B cell (primary cell): ENCODE measurements around the gene TMEM163. TPM values are rescaled to one million over a fixed set of nuclear protein-coding genes. Genes with fewer than 3 reads are reported as not detected.

Source experiments
- ATAC-seq: fragments of 200-7000 bp; cut with Tn5 transposase; one replicate; pipeline ENCODE4 v1.10.0; 2021; ENCODE audit warnings: low read depth, mild to moderate bottlenecking, moderate number of reproducible peaks, moderate library complexity
- CTCF ChIA-PET: fragments of 350-600 bp; sonication (Branson Sonifier 250); formaldehyde crosslinking; loops from one replicate; lab custom pipeline; 2021; ENCODE audit warnings: antibody characterized with exemption, inconsistent platforms; lab: Charles Lee
- POLR2A ChIA-PET: fragments of 350-600 bp; sonication (Branson Sonifier 250); formaldehyde crosslinking; loops from one replicate; lab custom pipeline; 2021; ENCODE audit warnings: antibody characterized with exemption; lab: Charles Lee
- DNase-seq: peaks from one replicate; pipeline ENCODE4 v3.0.0; 2013
- H2AFZ ChIP-seq: 2 replicates; pipeline ENCODE4 v1.6.1; 2012; ENCODE audit warnings: mild to moderate bottlenecking, low read depth, low read length; ENCODE audit not compliant: insufficient read depth, poor library complexity, severe bottlenecking
- H3K27ac ChIP-seq, 2 donors: 1 replicate in 1 of 2; 2 replicates in 1 of 2; pipeline ENCODE4 v1.5.1; 2012 to 2013; ENCODE audit warnings: low read length in 2 of 2, mild to moderate bottlenecking in 2 of 2, moderate library complexity in 1 of 2
- H3K27me3 ChIP-seq, 4 experiments: fragments of 200-600 bp in 1 of 4; sonication (generic) in 1 of 4; replicated peaks in 1 of 4; 1 replicate in 2 of 4; 2 replicates in 2 of 4; pipeline versions ENCODE4 v1.6.1 to v1.7.0; 2013 to 2016; ENCODE audit warnings: low read length in 3 of 4, mild to moderate bottlenecking in 2 of 4, mixed read lengths in 1 of 4, moderate library complexity in 1 of 4; ENCODE audit not compliant: insufficient read depth in 4 of 4, control insufficient read depth in 3 of 4; ENCODE audit errors: control extremely low read depth in 1 of 4
- H3K36me3 ChIP-seq, 2 experiments: replicated peaks in 1 of 2; 1 replicate in 1 of 2; 2 replicates in 1 of 2; pipeline versions ENCODE4 v1.6.1 to v1.7.1; 2013; ENCODE audit warnings: low read length in 1 of 2; ENCODE audit not compliant: insufficient read depth in 2 of 2, control insufficient read depth in 1 of 2; ENCODE audit errors: control extremely low read depth in 1 of 2, extremely low read depth in 1 of 2
- H3K4me1 ChIP-seq, 2 donors: fragments of 200-600 bp in 1 of 2; sonication (generic) in 1 of 2; 1 replicate in 1 of 2; 2 replicates in 1 of 2; pipeline versions ENCODE4 v1.5.1 to v1.6.1; 2013 to 2017; ENCODE audit warnings: low read length in 2 of 2; ENCODE audit not compliant: control insufficient read depth in 2 of 2, insufficient read depth in 2 of 2
- H3K4me2 ChIP-seq: replicated peaks from 2 replicates; pipeline ENCODE3; 2012; ENCODE audit warnings: mild to moderate bottlenecking, low read depth, low read length; ENCODE audit not compliant: poor library complexity, severe bottlenecking
- H3K4me3 ChIP-seq, 5 experiments: fragments of 200-600 bp in 1 of 5; sonication (generic) in 1 of 5; 1 replicate in 3 of 5; 2 replicates in 2 of 5; pipeline versions ENCODE4 v1.5.1 to v1.7.0; 2011 to 2016; ENCODE audit warnings: low read length in 4 of 5, mild to moderate bottlenecking in 4 of 5, low read depth in 2 of 5, control low read depth in 1 of 5, moderate library complexity in 1 of 5; ENCODE audit not compliant: insufficient read depth in 1 of 5; ENCODE audit errors: control extremely low read depth in 1 of 5, extremely low read depth in 1 of 5
- H3K79me2 ChIP-seq: fragments of 200-600 bp; sonication (generic); one replicate; pipeline ENCODE4 v1.6.0; 2016; ENCODE audit warnings: low read length; ENCODE audit not compliant: control insufficient read depth, insufficient read depth
- H3K9ac ChIP-seq: fragments of 200-600 bp; sonication (generic); 2 replicates; pipeline ENCODE4 v1.6.1; 2017; ENCODE audit warnings: mild to moderate bottlenecking, low read length, moderate library complexity
- H3K9me3 ChIP-seq, 3 donors: one replicate each; pipeline versions ENCODE4 v1.6.1 to v1.7.1; 2013; ENCODE audit warnings: low read length in 2 of 3; ENCODE audit not compliant: control insufficient read depth in 2 of 3, insufficient read depth in 1 of 3; ENCODE audit errors: control extremely low read depth in 1 of 3
- H4K20me1 ChIP-seq: 2 replicates; pipeline ENCODE4 v1.6.0; 2012; ENCODE audit warnings: mild to moderate bottlenecking, low read length; ENCODE audit not compliant: insufficient read depth, control insufficient read depth, poor library complexity, severe bottlenecking
- H3K27ac Mint-ChIP-seq: one replicate; pipeline ENCODE4 v1.8.0; 2021; ENCODE audit warnings: mixed read lengths
- H3K27me3 Mint-ChIP-seq: one replicate; pipeline ENCODE4 v1.8.0; 2021; ENCODE audit warnings: mixed read lengths
- H3K4me1 Mint-ChIP-seq: one replicate; pipeline ENCODE4 v1.8.0; 2021; ENCODE audit warnings: mixed read lengths
- H3K4me3 Mint-ChIP-seq: one replicate; pipeline ENCODE4 v1.8.0; 2021; ENCODE audit warnings: mixed read lengths
- H3K9me3 Mint-ChIP-seq: one replicate; pipeline ENCODE4 v1.8.0; 2022; ENCODE audit warnings: mixed read lengths; ENCODE audit not compliant: insufficient read depth
- EZH2 ChIP-seq: IDR thresholded peaks from 2 replicates; pipeline ENCODE4 v1.6.1; 2012; ENCODE audit warnings: borderline replicate concordance, low read depth, mild to moderate bottlenecking, moderate library complexity, low read length; ENCODE audit not compliant: insufficient read depth, poor library complexity, severe bottlenecking
- WGBS: methylation state at CpG from one replicate; pipeline ENCODE4 v1.1.5; 2013; ENCODE audit warnings: missing lambda C conversion rate; ENCODE audit not compliant: insufficient coverage; 5-methylcytosine and 5-hydroxymethylcytosine counted together
- intact Hi-C: fragments of 100-400 bp; cut with micrococcal nuclease; formaldehyde crosslinking; loops from one replicate; pipeline ENCODE4 v1.10.0; 2022
- polyA plus RNA-seq: library from polyadenylated mRNA; depleted of rRNA; stranded (reverse); fragments of >200 nt; gene quantifications from 2 replicates; pipeline ENCODE4 v1.2.3, GENCODE V29; 2012
- total RNA-seq, 2 donors: library from RNA; stranded (reverse); fragments of 120-200 nt in 1 of 2; gene quantifications; 1 replicate in 1 of 2; 2 replicates in 1 of 2; pipeline versions ENCODE4 v1.2.3 to v1.2.4, GENCODE V29; 2013 to 2022
- TF ChIP-seq, protein P1 (sequence below): fragments of 200-600 bp; IDR thresholded peaks from one replicate; pipeline ENCODE4 v1.8.0; 2022; ENCODE audit warnings: antibody characterized with exemption, mild to moderate bottlenecking

Gene TMEM163
- total and polyA plus RNA-seq, 2 donors (not counting 1 experiment from before 2014, with no cell fraction given): 2.6 to 5.6 TPM

GRCh38 chr2:134463699-134464022 lies 255.1 kb downstream of the TMEM163 start:
- Histone ChIP-seq H3K4me2 (no peak overlapping the region), H3K4me3 (no peak overlapping the region), H3K79me2 (no peaks in the 10 kb centered on the region), H2AFZ (no peak overlapping the region), H3K4me1 (no peaks in the 10 kb centered on the region), H3K27me3 (no peaks in the 10 kb centered on the region), H3K27ac (no peak overlapping the region), H4K20me1 (no peaks in the 10 kb centered on the region), H3K9ac (no peak overlapping the region), H3K9me3 (no peaks in the 10 kb centered on the region), H3K36me3 (no peaks in the 10 kb centered on the region)
- Mint-ChIP-seq H3K27me3 (no peaks in the 10 kb centered on the region), H3K27ac (no peak overlapping the region), H3K4me1 (peaks cover 3% of the 10 kb centered on the region), H3K4me3 (no peak overlapping the region), H3K9me3 (no peaks in the 10 kb centered on the region)
- DNase-seq (no peak), ATAC-seq (no peak)
- POLR2A ChIA-PET: no interaction called here
- CTCF ChIA-PET: interaction anchor here (1.4 to 1.5 kb wide), 2 partner anchors 12 to 579 kb away, joined by 3 to 4 read pairs; no protein-coding TSS in a partner anchor
- TF ChIP-seq, protein P1, sequence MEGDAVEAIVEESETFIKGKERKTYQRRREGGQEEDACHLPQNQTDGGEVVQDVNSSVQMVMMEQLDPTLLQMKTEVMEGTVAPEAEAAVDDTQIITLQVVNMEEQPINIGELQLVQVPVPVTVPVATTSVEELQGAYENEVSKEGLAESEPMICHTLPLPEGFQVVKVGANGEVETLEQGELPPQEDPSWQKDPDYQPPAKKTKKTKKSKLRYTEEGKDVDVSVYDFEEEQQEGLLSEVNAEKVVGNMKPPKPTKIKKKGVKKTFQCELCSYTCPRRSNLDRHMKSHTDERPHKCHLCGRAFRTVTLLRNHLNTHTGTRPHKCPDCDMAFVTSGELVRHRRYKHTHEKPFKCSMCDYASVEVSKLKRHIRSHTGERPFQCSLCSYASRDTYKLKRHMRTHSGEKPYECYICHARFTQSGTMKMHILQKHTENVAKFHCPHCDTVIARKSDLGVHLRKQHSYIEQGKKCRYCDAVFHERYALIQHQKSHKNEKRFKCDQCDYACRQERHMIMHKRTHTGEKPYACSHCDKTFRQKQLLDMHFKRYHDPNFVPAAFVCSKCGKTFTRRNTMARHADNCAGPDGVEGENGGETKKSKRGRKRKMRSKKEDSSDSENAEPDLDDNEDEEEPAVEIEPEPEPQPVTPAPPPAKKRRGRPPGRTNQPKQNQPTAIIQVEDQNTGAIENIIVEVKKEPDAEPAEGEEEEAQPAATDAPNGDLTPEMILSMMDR: no peak
- no peak for TF ChIP-seq EZH2
- 87% methylated on average over 7 of the region's 7 CpGs for WGBS
- intact Hi-C loops: no loop called here

- CTCF ChIA-PET: interaction anchor here (1.4 to 1.5 kb wide), 2 partner anchors 11 to 579 kb away, joined by 3 to 4 read pairs; no protein-coding TSS in a partner anchor
Observed at GRCh38 chr2:134462791-134463698, 255.8 kb downstream of the TMEM163 start.

More at GRCh38 chr2:134462791-134463698, 255.8 kb downstream of the TMEM163 start:
- Histone ChIP-seq H3K27me3 (no peaks in the 10 kb centered on the region), H4K20me1 (no peaks in the 10 kb centered on the region), H3K4me3 (no peak overlapping the region), H3K9ac (no peak overlapping the region), H3K27ac (no peak overlapping the region), H2AFZ (no peak overlapping the region), H3K4me1 (no peaks in the 10 kb centered on the region), H3K4me2 (no peak overlapping the region), H3K36me3 (no peaks in the 10 kb centered on the region), H3K79me2 (no peaks in the 10 kb centered on the region), H3K9me3 (peaks cover 0 to under 1% (median 0%) of the 10 kb centered on the region in 3 donors)
- DNase-seq (no peak), ATAC-seq (no peak)
- 96% methylated on average over 11 of the region's 11 CpGs for WGBS
- Mint-ChIP-seq H3K27ac (no peak overlapping the region), H3K4me3 (no peak overlapping the region), H3K4me1 (peaks cover 3% of the 10 kb centered on the region), H3K27me3 (no peaks in the 10 kb centered on the region), H3K9me3 (no peaks in the 10 kb centered on the region)
- POLR2A ChIA-PET: no interaction called here
- TF ChIP-seq, protein P1: no peak
- no peak for TF ChIP-seq EZH2
- intact Hi-C loops: no loop called here
